Renal cortex interstitium (tissue), 11 donors: ENCODE data around the gene RALGAPA2. TPM values are rescaled to one million over a fixed set of nuclear protein-coding genes. Genes with fewer than 3 reads are reported as not detected.

Source experiments
- DNase-seq, 11 donors: peaks; one replicate each; pipeline ENCODE4 v3.0.0-alpha.2; 2013; ENCODE audit warnings: low read depth in 9 of 11, low spot score in 4 of 11; ENCODE audit errors: extremely low read depth in 1 of 11
- polyA plus RNA-seq, 3 donors: library from polyadenylated mRNA; unstranded; fragments of 120-200 nt; gene quantifications; one replicate each; pipeline ENCODE4 v1.2.1, GENCODE V29; 2013; ENCODE audit not compliant: insufficient read length in 3 of 3

The RALGAPA2 gene
- polyA plus RNA-seq, 3 donors: 17.4 to 21.7 (median 17.7) TPM

- DNase-seq: no peak
These were observed 106.4 kb downstream of the RALGAPA2 start for GRCh38 chr20:20606050-20606449.

- DNase-seq: no peak
These were observed 107.5 kb downstream of the RALGAPA2 start for GRCh38 chr20:20604907-20605306.

- DNase-seq: no peak
These were observed 108.1 kb downstream of the RALGAPA2 start for GRCh38 chr20:20604357-20604756.

- DNase-seq: peak in 4 of 11 donors; percentile 2 to 16 (median 5)
These were observed 109.0 kb downstream of the RALGAPA2 start for GRCh38 chr20:20603339-20603990.

GRCh38 chr20:20597966-20598365, 114.5 kb downstream of the RALGAPA2 start:
- DNase-seq: no peak

GRCh38 chr20:20594171-20594530, 118.3 kb downstream of the RALGAPA2 start:
- peak in 7 of 11 donors; percentile 9 to 31 (median 16) for DNase-seq

GRCh38 chr20:20593447-20594170, 118.8 kb downstream of the RALGAPA2 start:
- peak in 10 of 11 donors; percentile 7 to 38 (median 28) for DNase-seq

GRCh38 chr20:20585146-20585545, 127.3 kb downstream of the RALGAPA2 start:
- no peak for DNase-seq

GRCh38 chr20:20582734-20583133, 129.7 kb downstream of the RALGAPA2 start:
- DNase-seq: no peak

- DNase-seq: no peak
These were observed 132.3 kb downstream of the RALGAPA2 start for GRCh38 chr20:20580139-20580538.

- DNase-seq: no peak
These were observed 133.6 kb downstream of the RALGAPA2 start for GRCh38 chr20:20578838-20579237.

GRCh38 chr20:20573797-20574196, 138.6 kb downstream of the RALGAPA2 start:
- no peak for DNase-seq

- no peak for DNase-seq
These were observed 141.2 kb downstream of the RALGAPA2 start for GRCh38 chr20:20571068-20571780.

GRCh38 chr20:20568604-20569205, 143.7 kb downstream of the RALGAPA2 start:
- peak in 7 of 11 donors; percentile 7 to 21 (median 12) for DNase-seq

- DNase-seq: no peak
These were observed 144.7 kb downstream of the RALGAPA2 start for GRCh38 chr20:20567712-20568111.

GRCh38 chr20:20566516-20566915, 145.9 kb downstream of the RALGAPA2 start:
- DNase-seq: no peak

GRCh38 chr20:20564279-20564678, 148.2 kb downstream of the RALGAPA2 start:
- DNase-seq: no peak

- DNase-seq: no peak
These were observed 149.9 kb downstream of the RALGAPA2 start for GRCh38 chr20:20562507-20562906.

- no peak for DNase-seq
These were observed 150.6 kb downstream of the RALGAPA2 start for GRCh38 chr20:20561841-20562240.

GRCh38 chr20:20561172-20561571, 151.3 kb downstream of the RALGAPA2 start:
- DNase-seq: no peak
